ENCODE results near the gene SLC6A11. TPM values are rescaled to one million over a fixed set of nuclear protein-coding genes. Genes with fewer than 3 reads are reported as not detected.

Gene SLC6A11
- total RNA-seq, 1 experiment from 2014 or later = not detected

GRCh38 chr3:10985181-10985580 is 169.2 kb downstream of the SLC6A11 start:
- no peaks in the 10 kb centered on the region for H3K9me3 Mint-ChIP-seq (ENCODE audit: unreplicated experiment)
- no TSS peak for BruUV-seq (replicated peaks)
- H3K27me3 Mint-ChIP-seq (ENCODE audit: insufficient read depth, unreplicated experiment) = peaks cover 13% of the 10 kb centered on the region
- H3K4me3 Mint-ChIP-seq (ENCODE audit: unreplicated experiment) = no peak overlapping the region
- no peaks in the 10 kb centered on the region for H3K4me1 Mint-ChIP-seq (ENCODE audit: low read depth, unreplicated experiment)
- Histone ChIP-seq H3K4me3 (ENCODE audit: low read depth, low read length) (no peak overlapping the region), H3K9me3 (no peaks in the 10 kb centered on the region), H3K36me3 (ENCODE audit: control insufficient read depth, insufficient read depth, low read length) (no peaks in the 10 kb centered on the region), H3K27me3 (replicated peaks; ENCODE audit: control insufficient read depth, insufficient read depth, low read length) (no peaks in the 10 kb centered on the region), H3K4me1 (peaks cover 6% of the 10 kb centered on the region; the same call in 1 of the 2 replicates)
- POLR2A ChIA-PET = no interaction called here
- TF ChIP-seq CTCF (IDR thresholded peaks at IDR 0.05; ENCODE audit: insufficient read depth in 1 of 2, low read depth in 1 of 2, low read length in 1 of 2, severe bottlenecking in 1 of 2, unreplicated experiment in 1 of 2) = no peak
- CTCF ChIA-PET = no interaction called here
- no peaks in the 10 kb centered on the region for H3K36me3 Mint-ChIP-seq (ENCODE audit: insufficient read depth, unreplicated experiment)
- intact Hi-C loops (cut with micrococcal nuclease; ENCODE audit: unreplicated experiment) = no loop called here
- H3K27ac Mint-ChIP-seq (ENCODE audit: unreplicated experiment) = no peak overlapping the region
- no peak for DNase-seq

- Histone ChIP-seq H3K4me1 (peaks cover 6% of the 10 kb centered on the region; the same call in 1 of the 2 replicates), H3K4me3 (ENCODE audit: low read depth, low read length) (no peak overlapping the region), H3K9me3 (no peaks in the 10 kb centered on the region), H3K36me3 (ENCODE audit: control insufficient read depth, insufficient read depth, low read length) (no peaks in the 10 kb centered on the region), H3K27me3 (replicated peaks; ENCODE audit: control insufficient read depth, insufficient read depth, low read length) (no peaks in the 10 kb centered on the region)
- Mint-ChIP-seq H3K9me3 (ENCODE audit: unreplicated experiment) (no peaks in the 10 kb centered on the region), H3K4me1 (ENCODE audit: low read depth, unreplicated experiment) (no peaks in the 10 kb centered on the region), H3K36me3 (ENCODE audit: insufficient read depth, unreplicated experiment) (no peaks in the 10 kb centered on the region), H3K27me3 (ENCODE audit: insufficient read depth, unreplicated experiment) (peaks cover 22% of the 10 kb centered on the region), H3K4me3 (ENCODE audit: unreplicated experiment) (no peak overlapping the region), H3K27ac (ENCODE audit: unreplicated experiment) (no peak overlapping the region)
- TF ChIP-seq CTCF (IDR thresholded peaks at IDR 0.05; ENCODE audit: insufficient read depth in 1 of 2, low read depth in 1 of 2, low read length in 1 of 2, severe bottlenecking in 1 of 2, unreplicated experiment in 1 of 2) = no peak
- no TSS peak for BruUV-seq (replicated peaks)
- no peak for DNase-seq
- POLR2A ChIA-PET = no interaction called here
- CTCF ChIA-PET = no interaction called here
- intact Hi-C loops (cut with micrococcal nuclease; ENCODE audit: unreplicated experiment) = no loop called here
These were observed 170.6 kb downstream of the SLC6A11 start for GRCh38 chr3:10986592-10986991.

- peaks cover 27% of the 10 kb centered on the region for H3K27me3 Mint-ChIP-seq (ENCODE audit: insufficient read depth, unreplicated experiment)
These were observed 172.1 kb downstream of the SLC6A11 start for GRCh38 chr3:10988001-10988665.

More at GRCh38 chr3:10988001-10988665, 172.1 kb downstream of the SLC6A11 start:
- H3K9me3 ChIP-seq = no peaks in the 10 kb centered on the region
- Mint-ChIP-seq H3K36me3 (ENCODE audit: insufficient read depth, unreplicated experiment) (no peaks in the 10 kb centered on the region), H3K4me3 (ENCODE audit: unreplicated experiment) (no peak overlapping the region), H3K9me3 (ENCODE audit: unreplicated experiment) (no peaks in the 10 kb centered on the region), H3K27ac (ENCODE audit: unreplicated experiment) (no peak overlapping the region), H3K4me1 (ENCODE audit: low read depth, unreplicated experiment) (no peaks in the 10 kb centered on the region)
- H3K27me3 ChIP-seq (replicated peaks; ENCODE audit: control insufficient read depth, insufficient read depth, low read length) = no peaks in the 10 kb centered on the region
- H3K36me3 ChIP-seq (ENCODE audit: control insufficient read depth, insufficient read depth, low read length) = no peaks in the 10 kb centered on the region
- no peak for TF ChIP-seq CTCF (IDR thresholded peaks at IDR 0.05; ENCODE audit: insufficient read depth in 1 of 2, low read depth in 1 of 2, low read length in 1 of 2, severe bottlenecking in 1 of 2, unreplicated experiment in 1 of 2)
- DNase-seq = no peak
- peaks cover 1% of the 10 kb centered on the region; the same call in 1 of the 2 replicates for H3K4me1 ChIP-seq
- no TSS peak for BruUV-seq (replicated peaks)
- CTCF ChIA-PET = no interaction called here
- intact Hi-C loops (cut with micrococcal nuclease; ENCODE audit: unreplicated experiment) = no loop called here
- no peak overlapping the region for H3K4me3 ChIP-seq (ENCODE audit: low read depth, low read length)
- POLR2A ChIA-PET = no interaction called here
